ENCODE results near the gene TGM1. TPM values are rescaled to one million over a fixed set of nuclear protein-coding genes. Genes with fewer than 3 reads are reported as not detected.
"Not testable (repeated sequence)": the region's sequence is repeated elsewhere in the genome, so short reads cannot be mapped to it uniquely, and the experiment has no call there.

Gene TGM1
- total and polyA plus RNA-seq, 5 donors from 2014 or later, result 4.0 TPM; not detected in 4

GRCh38 chr14:24219080-24219479 lies 43.9 kb downstream of the TGM1 start:
- no peak overlapping the region for H3K27ac Mint-ChIP-seq
- H3K27me3 Mint-ChIP-seq, result no peaks in the 10 kb centered on the region
- no peak overlapping the region for H3K27ac ChIP-seq (ENCODE audit: insufficient read depth, low read length, poor library complexity, severe bottlenecking)
- H3K36me3 ChIP-seq (ENCODE audit: control insufficient read depth, insufficient read depth, low read length), result peaks cover 15% of the 10 kb centered on the region
- H3K27me3 ChIP-seq (ENCODE audit: control insufficient read depth, insufficient read depth, low read length), result no peaks in the 10 kb centered on the region
- no peaks in the 10 kb centered on the region for H3K9me3 Mint-ChIP-seq
- peaks cover 7 to 29% (median 17%) of the 10 kb centered on the region in 4 donors for H3K4me1 Mint-ChIP-seq
- peaks cover 4% of the 10 kb centered on the region for H3K36me3 Mint-ChIP-seq
- DNase-seq (no peak), ATAC-seq (ENCODE audit: low read depth in 2 of 2) (no peak)
- H3K9me3 ChIP-seq (ENCODE audit: control insufficient read depth in 2 of 2, low read length in 2 of 2), result no peaks in the 10 kb centered on the region
- peak overlapping the region in 1 of 4 donors; percentile 62 for H3K4me3 Mint-ChIP-seq
- H3K4me1 ChIP-seq (ENCODE audit: control insufficient read depth, insufficient read depth, low read length, poor library complexity, severe bottlenecking), result peaks cover 22% of the 10 kb centered on the region
- no peak overlapping the region for H3K4me3 ChIP-seq (ENCODE audit: low read depth, low read length)

GRCh38 chr14:24216876-24217275 lies 46.1 kb downstream of the TGM1 start:
- H3K27ac ChIP-seq (ENCODE audit: insufficient read depth, low read length, poor library complexity, severe bottlenecking); H3K9me3 Mint-ChIP-seq; H3K4me3 ChIP-seq (ENCODE audit: low read depth, low read length); H3K36me3 Mint-ChIP-seq; DNase-seq; H3K9me3 ChIP-seq (ENCODE audit: control insufficient read depth in 2 of 2, low read length in 2 of 2); H3K4me3 Mint-ChIP-seq; H3K27me3 ChIP-seq (ENCODE audit: control insufficient read depth, insufficient read depth, low read length); ATAC-seq (ENCODE audit: low read depth in 2 of 2); H3K27me3 Mint-ChIP-seq: not testable (repeated sequence)
- peaks cover 7 to 49% (median 33%) of the 10 kb centered on the region in 4 donors for H3K4me1 Mint-ChIP-seq
- Histone ChIP-seq H3K36me3 (ENCODE audit: control insufficient read depth, insufficient read depth, low read length) (peaks cover 15% of the 10 kb centered on the region), H3K4me1 (ENCODE audit: control insufficient read depth, insufficient read depth, low read length, poor library complexity, severe bottlenecking) (peaks cover 31% of the 10 kb centered on the region)
- peak overlapping the region in 1 of 3 donors; percentile 98 for H3K27ac Mint-ChIP-seq

- peak overlapping the region; percentile 93 for H3K27ac ChIP-seq (ENCODE audit: insufficient read depth, low read length, poor library complexity, severe bottlenecking)
- no peaks in the 10 kb centered on the region for H3K27me3 ChIP-seq (ENCODE audit: control insufficient read depth, insufficient read depth, low read length)
- H3K9me3 ChIP-seq (ENCODE audit: control insufficient read depth in 2 of 2, low read length in 2 of 2), result no peaks in the 10 kb centered on the region
- H3K36me3 ChIP-seq (ENCODE audit: control insufficient read depth, insufficient read depth, low read length), result peaks cover 17% of the 10 kb centered on the region
- Mint-ChIP-seq H3K27ac (peak overlapping the region; percentile 95 to 98 (median 95)), H3K4me1 (peaks cover 7 to 55% (median 38%) of the 10 kb centered on the region in 4 donors), H3K27me3 (no peaks in the 10 kb centered on the region), H3K4me3 (peak overlapping the region; percentile 94 to 98 (median 94)), H3K36me3 (peaks cover 11% of the 10 kb centered on the region), H3K9me3 (no peaks in the 10 kb centered on the region)
- H3K4me1 ChIP-seq (ENCODE audit: control insufficient read depth, insufficient read depth, low read length, poor library complexity, severe bottlenecking), result peaks cover 36% of the 10 kb centered on the region
- ATAC-seq (ENCODE audit: low read depth in 2 of 2) (no peak), DNase-seq (no peak)
- H3K4me3 ChIP-seq (ENCODE audit: low read depth, low read length), result peak overlapping the region; percentile 92
Observed at GRCh38 chr14:24216345-24216699, 46.7 kb downstream of the TGM1 start.

- Mint-ChIP-seq H3K27me3 (no peaks in the 10 kb centered on the region), H3K4me1 (peaks cover 7 to 59% (median 41%) of the 10 kb centered on the region in 4 donors), H3K27ac (peak within 1 kb of the TSS; percentile 95 to 99 (median 98)), H3K4me3 (peak within 1 kb of the TSS; percentile 94 to 98 (median 94)), H3K9me3 (no peaks in the 10 kb centered on the region), H3K36me3 (peaks cover 13% of the 10 kb centered on the region)
- H3K27ac ChIP-seq (ENCODE audit: insufficient read depth, low read length, poor library complexity, severe bottlenecking), result peak within 1 kb of the TSS; percentile 93
- H3K36me3 ChIP-seq (ENCODE audit: control insufficient read depth, insufficient read depth, low read length), result peaks cover 23% of the 10 kb centered on the region
- ATAC-seq (ENCODE audit: low read depth in 2 of 2), result peak; percentile 77 to 78
- no peaks in the 10 kb centered on the region for H3K27me3 ChIP-seq (ENCODE audit: control insufficient read depth, insufficient read depth, low read length)
- DNase-seq, result peak; percentile 81 to 96 (median 88)
- no peaks in the 10 kb centered on the region for H3K9me3 ChIP-seq (ENCODE audit: control insufficient read depth in 2 of 2, low read length in 2 of 2)
- peak within 1 kb of the TSS; percentile 92 for H3K4me3 ChIP-seq (ENCODE audit: low read depth, low read length)
- peaks cover 38% of the 10 kb centered on the region for H3K4me1 ChIP-seq (ENCODE audit: control insufficient read depth, insufficient read depth, low read length, poor library complexity, severe bottlenecking)
Observed at GRCh38 chr14:24215495-24216344, 47.3 kb downstream of the TGM1 start, which contains the start of gene MDP1. Gene MDP1 (minus strand): TSS chr14:24216066. CDS start chr14:24215955, 111 bp downstream.

GRCh38 chr14:24213866-24214662 lies 48.9 kb downstream of the TGM1 start:
- peaks cover 39% of the 10 kb centered on the region for H3K36me3 ChIP-seq (ENCODE audit: control insufficient read depth, insufficient read depth, low read length)
- H3K9me3 ChIP-seq (ENCODE audit: control insufficient read depth in 2 of 2, low read length in 2 of 2), result no peaks in the 10 kb centered on the region
- H3K27me3 ChIP-seq (ENCODE audit: control insufficient read depth, insufficient read depth, low read length), result no peaks in the 10 kb centered on the region
- DNase-seq (no peak), ATAC-seq (ENCODE audit: low read depth in 2 of 2) (peak in 1 of 2 donors; percentile 0)
- H3K27ac ChIP-seq (ENCODE audit: insufficient read depth, low read length, poor library complexity, severe bottlenecking), result peak overlapping the region; percentile 100
- peak overlapping the region; percentile 65 for H3K4me3 ChIP-seq (ENCODE audit: low read depth, low read length)
- Mint-ChIP-seq H3K4me3 (peak overlapping the region; percentile 95 to 98 (median 96)), H3K36me3 (peaks cover 26% of the 10 kb centered on the region), H3K9me3 (peaks cover 0 to 2% (median 0%) of the 10 kb centered on the region in 7 donors), H3K27me3 (no peaks in the 10 kb centered on the region), H3K4me1 (peaks cover 7 to 68% (median 45%) of the 10 kb centered on the region in 4 donors), H3K27ac (peak overlapping the region; percentile 99 to 100 (median 99))
- peaks cover 41% of the 10 kb centered on the region for H3K4me1 ChIP-seq (ENCODE audit: control insufficient read depth, insufficient read depth, low read length, poor library complexity, severe bottlenecking)

GRCh38 chr14:24212924-24213865 lies 49.8 kb downstream of the TGM1 start, which contains the start of gene CHMP4A:
Gene CHMP4A (minus strand): TSS chr14:24213488. CDS start chr14:24213439, 49 bp downstream.
- H3K27ac ChIP-seq (ENCODE audit: insufficient read depth, low read length, poor library complexity, severe bottlenecking), result peak within 1 kb of the TSS; percentile 100
- H3K27me3 Mint-ChIP-seq, result no peaks in the 10 kb centered on the region
- DNase-seq (peak; percentile 94 to 98 (median 95)), ATAC-seq (ENCODE audit: low read depth in 2 of 2) (peak; percentile 77 to 82)
- H3K36me3 Mint-ChIP-seq, result peaks cover 26% of the 10 kb centered on the region
- H3K4me1 ChIP-seq (ENCODE audit: control insufficient read depth, insufficient read depth, low read length, poor library complexity, severe bottlenecking), result peaks cover 41% of the 10 kb centered on the region
- H3K27ac Mint-ChIP-seq, result peak within 1 kb of the TSS; percentile 99 to 100 (median 99)
- peaks cover 43% of the 10 kb centered on the region for H3K36me3 ChIP-seq (ENCODE audit: control insufficient read depth, insufficient read depth, low read length)
- no peaks in the 10 kb centered on the region for H3K27me3 ChIP-seq (ENCODE audit: control insufficient read depth, insufficient read depth, low read length)
- peaks cover 7 to 71% (median 46%) of the 10 kb centered on the region in 4 donors for H3K4me1 Mint-ChIP-seq
- no peaks in the 10 kb centered on the region for H3K9me3 ChIP-seq (ENCODE audit: control insufficient read depth in 2 of 2, low read length in 2 of 2)
- peak within 1 kb of the TSS; percentile 84 for H3K4me3 ChIP-seq (ENCODE audit: low read depth, low read length)
- H3K9me3 Mint-ChIP-seq, result peaks cover 0 to 2% (median 0%) of the 10 kb centered on the region in 7 donors
- H3K4me3 Mint-ChIP-seq, result peak within 1 kb of the TSS; percentile 95 to 98 (median 96)

Measured in CD4-positive, CD25-positive, alpha-beta regulatory T cell (primary cell).